GM23338 (cell line): ENCODE data around the gene ZNF335.

ENCODE experiments used
- CREB1 ChIP-seq: fragments of 250-450 bp; sonication (Bioruptor Pico); IDR thresholded peaks from 2 replicates; pipeline ENCODE4 v1.5.0; 2020; ENCODE audit warnings: low read depth, mild to moderate bottlenecking, moderate library complexity
- CTCF ChIP-seq, 2 experiments: fragments of 200-600 bp in 1 of 2; sonication (generic) in 1 of 2; conservative IDR thresholded peaks; 2 replicates each; pipeline versions ENCODE4 v1.5.1 to v1.6.1; 2016 to 2017; ENCODE audit warnings: antibody characterized with exemption in 2 of 2, low read depth in 2 of 2, mild to moderate bottlenecking in 2 of 2, moderate library complexity in 1 of 2
- EZH2 ChIP-seq: fragments of 200-600 bp; sonication (generic); IDR thresholded peaks from one replicate; pipeline ENCODE4 v1.8.0; 2017; ENCODE audit warnings: antibody characterized with exemption, mild to moderate bottlenecking, low read depth; ENCODE audit not compliant: unreplicated experiment
- NANOG ChIP-seq: IDR thresholded peaks from 2 replicates; pipeline ENCODE4 v1.6.1; 2016; ENCODE audit warnings: antibody characterized with exemption, borderline replicate concordance
- ZNF114 ChIP-seq: fragments of 250-450 bp; sonication (Bioruptor Pico); IDR thresholded peaks from 2 replicates; pipeline ENCODE4 v1.5.0; 2020; ENCODE audit warnings: mild to moderate bottlenecking, moderate library complexity

GRCh38 chr20:45920462-45921336 lies 51.3 kb downstream of the ZNF335 start:
- TF ChIP-seq EZH2, result no peak
- TF ChIP-seq CTCF (conservative IDR thresholded peaks at IDR 0.05; ENCODE audit: low read depth in 2 of 2), result no peak
- TF ChIP-seq NANOG, result no peak
- no peak for TF ChIP-seq CREB1 (CRISPR knock-in tag)
- no peak for TF ChIP-seq ZNF114
